Stimulated activated CD4-positive, alpha-beta T cell treated with anti-CD3 and anti-CD28 coated beads, Interleukin-1b, Interleukin-23, amount 100 ng/mL, for 48 hours (primary cell): ENCODE measurements around the gene SELENOO.

Experiments used
- DNase-seq: peaks from one replicate; pipeline ENCODE4 v3.0.0-alpha.2; 2020

Gene SELENOO

DNA sequence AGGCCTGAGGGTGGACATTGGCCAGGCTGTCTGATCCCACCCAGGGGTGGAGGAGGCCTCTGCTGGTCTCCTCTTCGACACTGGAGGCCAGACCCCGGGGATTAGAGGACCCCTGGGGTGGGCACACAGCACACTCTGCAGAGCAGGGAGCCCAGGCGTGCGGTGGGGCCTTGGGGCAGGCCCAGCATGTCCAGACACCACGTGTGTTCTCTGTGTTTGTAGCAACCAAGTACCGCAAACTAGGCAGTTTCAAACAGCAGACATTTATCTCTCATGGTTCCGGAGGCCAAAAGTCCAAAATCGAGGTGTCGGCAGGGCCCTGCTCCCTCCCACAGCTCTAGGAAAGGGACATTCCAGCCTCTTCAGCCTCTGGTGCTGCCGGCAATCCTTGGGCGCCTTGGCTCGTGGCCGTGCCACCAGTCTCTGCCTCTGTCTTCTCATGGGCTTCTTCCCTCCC is 28.8 kb upstream of the SELENOO start:
- DNase-seq, result no peak

DNA sequence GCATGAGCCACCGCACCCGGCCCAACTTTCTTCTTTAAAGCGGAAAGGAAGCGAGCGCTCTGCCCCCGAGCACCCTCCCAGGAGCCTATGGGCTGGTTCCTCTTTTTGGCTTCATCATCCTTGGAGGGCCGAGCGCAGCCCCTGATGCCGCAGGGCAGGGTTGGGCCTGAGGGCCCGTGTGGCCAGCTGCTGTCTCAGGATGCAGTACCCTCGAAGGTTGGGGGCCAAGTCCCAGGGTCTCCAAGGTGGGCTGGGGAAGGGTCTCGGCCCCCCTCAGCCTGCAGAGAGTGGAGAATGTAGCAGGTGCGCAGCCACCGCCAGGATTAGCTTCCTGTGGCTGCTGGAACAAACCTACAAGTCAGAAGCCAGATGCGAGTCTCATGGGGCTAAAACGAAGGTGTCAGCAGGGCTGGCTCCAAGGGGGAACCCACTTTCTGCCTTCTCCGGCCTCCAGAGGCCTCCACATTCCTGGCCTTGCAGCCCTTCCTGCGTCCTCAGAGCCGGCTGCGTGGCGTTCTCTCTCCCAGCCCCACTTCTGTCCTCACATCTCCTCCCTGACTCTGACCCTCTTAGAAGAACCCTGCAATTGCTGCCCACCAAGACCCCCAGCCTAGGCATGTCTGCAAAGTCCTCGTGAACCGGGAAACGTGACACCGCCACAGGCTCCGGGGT is 27.4 kb upstream of the SELENOO start:
- no peak for DNase-seq

DNA sequence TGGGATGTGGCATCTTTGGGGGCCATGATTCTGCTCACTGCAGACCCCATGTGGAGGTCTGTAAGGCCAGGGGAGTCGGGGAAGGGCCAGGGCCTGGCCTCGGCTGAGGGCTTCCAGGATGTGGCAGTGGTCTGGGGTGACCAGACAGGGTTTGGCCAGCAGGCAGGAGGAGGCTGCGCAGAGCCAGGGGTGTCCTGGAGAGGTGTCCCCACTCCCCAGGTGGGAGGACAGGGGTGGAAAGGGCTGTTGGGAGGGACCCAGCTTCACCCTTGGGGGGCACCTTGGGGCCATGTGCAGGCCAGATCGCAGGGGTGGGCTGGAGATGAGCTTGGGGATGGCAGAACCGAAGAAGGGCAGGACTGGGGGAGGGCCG is 26.8 kb upstream of the SELENOO start:
- DNase-seq, result no peak

DNA sequence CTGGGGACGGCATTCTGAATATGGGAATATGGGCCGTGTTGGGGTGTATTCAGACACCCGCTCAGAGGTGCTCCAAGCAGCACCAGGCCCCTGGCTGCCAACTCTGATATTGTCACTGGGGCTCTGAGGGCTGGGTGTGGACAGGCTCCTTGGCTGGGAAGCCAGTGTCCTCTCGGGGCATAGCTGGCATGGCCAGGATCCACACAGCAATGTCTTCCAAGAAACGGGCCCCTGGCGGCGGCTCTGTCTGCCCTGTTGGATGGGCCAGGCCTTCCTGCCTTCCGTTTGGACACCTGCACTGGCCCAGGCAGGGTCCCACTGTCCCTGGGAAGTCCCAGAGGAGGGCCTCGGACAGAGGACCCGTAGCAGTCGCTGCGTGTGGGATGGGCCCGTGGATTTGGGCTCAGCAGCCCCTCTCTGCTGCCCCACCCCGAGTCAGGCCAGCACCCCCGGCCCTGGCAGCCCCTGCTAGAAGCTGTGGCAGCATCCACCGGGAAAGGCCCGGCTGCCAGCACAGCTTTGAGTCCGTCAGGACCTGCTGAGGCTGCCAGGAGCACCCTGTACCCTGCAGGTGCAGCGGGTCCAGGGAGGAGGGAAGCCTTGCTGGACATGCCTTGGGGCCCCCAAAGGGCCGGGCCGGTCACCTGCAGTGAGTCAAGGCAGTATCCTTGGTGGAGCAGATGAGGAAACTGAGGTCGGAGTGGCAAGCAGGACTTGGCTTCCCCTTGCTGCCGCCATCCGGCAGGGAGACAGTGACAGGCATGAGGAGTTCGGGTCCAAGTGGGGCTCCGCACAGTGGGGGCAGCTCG is 26.2 kb upstream of the SELENOO start:
- DNase-seq, result no peak

DNA sequence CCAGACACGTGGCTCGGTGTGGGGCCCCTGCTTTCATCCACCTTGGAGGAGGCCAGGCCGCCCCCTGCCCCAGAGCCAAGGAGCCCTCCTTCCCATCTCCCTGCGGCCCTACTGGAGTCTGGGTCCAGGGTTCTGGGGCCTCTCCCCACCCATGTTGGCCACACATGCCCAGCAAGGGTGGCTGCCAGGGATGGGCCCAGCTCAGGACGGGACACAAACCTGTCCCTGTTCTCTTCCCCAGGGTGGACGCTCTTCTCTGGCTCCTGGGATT is 25.7 kb upstream of the SELENOO start:
- no peak for DNase-seq

DNA sequence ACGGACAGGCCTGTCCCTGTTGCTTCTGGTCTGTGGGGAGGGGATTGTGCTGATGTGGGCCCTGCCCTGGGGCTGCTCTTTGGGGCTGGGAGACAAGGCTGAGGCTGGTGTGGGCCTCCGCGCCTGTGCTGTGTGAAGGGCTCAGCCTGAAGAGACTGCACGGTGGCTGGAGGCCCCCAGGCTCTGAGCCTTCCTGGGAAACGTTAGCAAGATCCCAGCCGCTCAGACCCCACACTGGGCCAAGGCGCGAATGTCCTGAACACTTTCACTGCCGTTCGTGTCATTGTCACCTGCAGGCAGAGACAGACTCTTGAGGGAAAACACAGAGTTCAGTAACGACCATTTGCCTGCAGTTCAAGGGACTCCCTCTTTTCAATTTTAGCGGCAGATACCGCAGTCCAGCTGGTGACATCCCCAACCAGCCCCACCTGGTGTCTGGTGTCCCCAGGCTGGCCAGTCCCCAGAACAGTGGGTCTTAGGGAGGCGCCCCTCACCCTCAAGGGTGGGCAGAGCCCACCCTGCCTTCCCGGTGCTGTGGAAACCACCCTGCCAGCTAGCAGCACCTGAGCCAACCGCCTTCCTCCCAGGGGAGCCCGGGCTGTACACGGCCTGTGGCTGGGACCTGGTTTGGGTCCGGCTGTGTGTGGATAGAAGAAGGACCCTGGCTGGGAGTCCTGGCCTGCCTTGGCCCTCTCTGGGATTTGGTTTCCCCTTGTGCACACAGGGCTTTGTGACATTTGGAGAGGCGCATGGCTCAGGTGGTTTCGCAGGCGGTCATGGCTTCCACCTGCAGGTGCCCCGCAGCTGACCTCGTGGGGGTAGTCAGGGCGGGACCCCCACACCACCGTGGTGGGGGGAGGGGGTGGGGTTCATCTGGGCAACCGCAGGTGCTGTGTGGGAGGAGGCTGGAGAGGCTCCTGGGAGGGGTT is 24.6 kb upstream of the SELENOO start:
- no peak for DNase-seq

DNA sequence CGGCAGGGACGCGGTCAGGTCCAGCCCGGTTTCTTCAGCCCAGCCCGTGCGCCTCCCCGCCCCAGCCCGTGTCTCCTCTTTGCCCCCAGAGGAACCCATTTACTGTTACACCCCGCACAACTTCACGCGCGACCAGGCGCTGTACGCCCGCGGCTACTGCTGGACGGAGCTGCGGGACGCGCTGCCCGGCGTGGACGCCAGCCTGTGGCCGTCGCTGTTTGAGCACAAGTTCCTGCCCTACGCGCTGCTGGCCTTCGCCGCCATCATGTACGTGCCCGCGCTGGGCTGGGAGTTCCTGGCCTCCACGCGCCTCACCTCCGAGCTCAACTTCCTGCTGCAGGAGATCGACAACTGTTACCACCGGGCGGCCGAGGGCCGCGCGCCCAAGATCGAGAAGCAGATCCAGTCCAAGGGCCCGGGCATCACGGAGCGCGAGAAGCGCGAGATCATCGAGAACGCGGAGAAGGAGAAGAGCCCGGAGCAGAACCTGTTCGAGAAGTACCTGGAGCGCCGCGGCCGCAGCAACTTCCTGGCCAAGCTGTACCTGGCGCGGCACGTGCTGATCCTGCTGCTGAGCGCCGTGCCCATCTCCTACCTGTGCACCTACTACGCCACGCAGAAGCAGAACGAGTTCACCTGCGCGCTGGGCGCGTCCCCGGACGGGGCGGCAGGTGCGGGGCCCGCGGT is 23.8 kb upstream of the SELENOO start:
- no peak for DNase-seq

DNA sequence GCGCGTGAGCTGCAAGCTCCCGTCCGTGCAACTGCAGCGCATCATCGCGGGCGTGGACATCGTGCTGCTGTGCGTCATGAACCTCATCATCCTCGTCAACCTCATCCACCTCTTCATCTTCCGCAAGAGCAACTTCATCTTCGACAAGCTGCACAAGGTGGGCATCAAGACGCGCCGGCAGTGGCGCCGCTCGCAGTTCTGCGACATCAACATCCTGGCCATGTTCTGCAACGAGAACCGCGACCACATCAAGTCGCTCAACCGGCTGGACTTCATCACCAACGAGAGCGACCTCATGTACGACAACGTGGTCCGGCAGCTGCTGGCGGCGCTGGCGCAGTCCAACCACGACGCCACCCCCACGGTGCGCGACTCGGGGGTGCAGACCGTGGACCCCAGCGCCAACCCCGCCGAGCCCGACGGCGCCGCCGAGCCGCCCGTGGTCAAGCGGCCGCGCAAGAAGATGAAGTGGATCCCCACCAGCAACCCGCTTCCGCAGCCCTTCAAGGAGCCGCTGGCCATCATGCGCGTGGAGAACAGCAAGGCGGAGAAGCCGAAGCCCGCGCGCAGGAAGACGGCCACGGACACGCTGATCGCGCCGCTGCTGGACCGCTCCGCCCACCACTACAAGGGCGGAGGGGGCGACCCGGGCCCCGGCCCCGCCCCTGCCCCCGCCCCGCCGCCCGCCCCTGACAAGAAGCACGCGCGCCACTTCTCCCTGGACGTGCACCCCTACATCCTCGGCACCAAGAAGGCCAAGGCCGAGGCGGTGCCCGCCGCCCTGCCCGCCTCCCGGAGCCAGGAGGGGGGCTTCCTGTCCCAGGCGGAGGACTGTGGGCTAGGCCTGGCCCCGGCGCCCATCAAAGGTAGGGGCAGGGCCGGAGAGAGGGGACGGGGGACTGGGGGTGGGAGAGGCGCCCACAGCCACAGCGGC is 23.0 kb upstream of the SELENOO start:
- no peak for DNase-seq

DNA sequence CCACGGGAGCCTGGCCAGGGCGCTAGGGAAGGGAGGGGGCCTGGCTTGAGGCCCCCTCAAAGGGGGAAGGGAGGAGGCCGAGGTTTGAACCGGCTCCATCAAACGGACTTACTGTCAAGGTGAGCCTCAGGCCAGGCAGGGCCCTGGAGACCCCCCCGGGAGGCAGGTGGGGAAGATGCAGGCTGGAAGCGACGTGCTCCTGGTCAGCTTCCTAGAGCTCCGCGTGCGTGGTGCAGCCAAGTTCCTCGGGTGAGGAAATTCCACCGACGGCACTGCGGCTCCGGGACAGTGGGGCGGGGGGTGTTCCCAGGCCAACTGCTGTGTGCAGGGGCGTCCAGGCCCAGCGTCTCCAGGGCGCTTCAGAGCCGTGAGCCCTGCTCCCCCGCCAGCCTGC is 22.3 kb upstream of the SELENOO start:
- DNase-seq, result no peak

DNA sequence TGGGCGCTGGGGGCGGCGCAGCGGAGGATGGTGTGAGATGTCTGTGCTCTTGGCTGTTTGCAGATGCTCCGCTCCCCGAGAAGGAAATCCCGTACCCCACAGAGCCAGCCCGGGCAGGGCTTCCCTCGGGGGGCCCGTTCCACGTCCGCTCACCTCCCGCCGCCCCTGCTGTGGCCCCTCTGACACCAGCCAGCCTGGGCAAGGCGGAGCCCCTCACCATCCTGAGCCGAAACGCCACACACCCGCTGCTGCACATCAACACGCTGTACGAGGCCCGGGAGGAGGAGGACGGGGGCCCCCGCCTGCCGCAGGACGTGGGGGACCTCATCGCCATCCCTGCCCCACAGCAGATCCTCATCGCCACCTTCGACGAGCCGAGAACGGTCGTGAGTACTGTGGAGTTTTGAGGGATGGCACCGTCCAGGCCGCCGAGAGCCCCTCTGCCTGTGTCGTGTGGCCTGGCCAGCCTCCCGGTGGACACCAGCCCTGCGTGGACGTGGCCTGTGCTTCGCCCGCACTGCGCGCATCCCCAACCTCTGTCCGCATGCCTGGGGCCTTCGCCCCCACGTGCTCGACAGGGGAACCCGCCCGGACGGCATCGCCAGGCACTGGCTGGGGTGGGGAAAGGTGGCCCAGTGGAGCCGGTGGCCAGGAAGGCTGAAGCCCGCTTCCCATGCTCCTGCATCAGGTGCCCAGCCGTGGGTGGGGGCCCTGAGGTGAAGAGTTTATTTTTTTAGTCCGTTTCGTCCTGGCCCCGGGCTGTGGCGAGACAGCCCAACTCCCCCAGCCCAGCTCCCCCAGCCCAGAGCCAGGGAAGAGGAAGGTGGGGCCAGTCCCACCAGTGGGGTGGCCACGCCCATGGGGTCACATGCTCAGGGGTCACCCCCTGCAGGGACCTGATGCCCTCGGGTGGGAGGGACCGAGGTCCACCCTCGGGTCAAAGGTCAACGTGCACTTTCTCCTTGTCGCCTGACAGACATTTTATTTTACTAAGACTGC is 21.6 kb upstream of the SELENOO start:
- DNase-seq, result no peak

DNA sequence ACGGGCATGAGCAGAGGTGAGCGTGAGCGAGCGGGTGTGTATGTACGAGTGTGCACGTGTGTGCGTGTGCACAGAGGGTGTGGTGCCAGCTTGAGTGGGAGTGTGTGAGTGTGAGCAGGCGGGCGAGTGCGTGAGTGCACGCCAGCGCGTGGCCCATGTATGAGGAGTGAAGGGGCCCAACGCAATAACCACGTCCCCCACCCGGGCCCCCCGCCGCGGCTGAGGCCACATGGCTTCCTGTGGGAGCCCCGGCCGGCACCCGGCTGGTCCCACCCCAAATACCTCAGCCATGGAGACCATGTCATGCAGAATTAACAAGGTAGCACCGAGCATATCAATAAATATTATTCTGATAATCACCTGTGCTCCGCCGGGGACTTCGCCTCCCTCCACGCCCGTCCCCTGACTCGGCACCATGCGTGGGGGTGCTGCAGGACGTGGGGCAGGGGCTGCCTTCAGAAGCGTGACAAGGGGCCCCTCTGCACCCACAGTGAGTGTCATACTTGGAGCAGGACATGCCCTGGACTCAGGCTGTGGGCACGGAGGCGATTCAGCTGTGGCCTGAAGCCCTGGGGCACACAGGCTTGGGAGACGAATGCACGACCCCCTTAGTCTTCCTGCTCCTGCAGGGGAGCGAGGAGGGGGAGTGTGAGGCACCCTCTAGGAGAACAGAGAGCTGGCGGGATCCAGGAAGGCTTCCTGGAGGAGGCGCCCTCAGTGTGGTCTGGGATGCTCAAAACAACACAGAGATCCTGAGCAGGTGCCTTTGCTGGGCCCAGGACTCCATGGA is 20.7 kb upstream of the SELENOO start:
- DNase-seq, result no peak

DNA sequence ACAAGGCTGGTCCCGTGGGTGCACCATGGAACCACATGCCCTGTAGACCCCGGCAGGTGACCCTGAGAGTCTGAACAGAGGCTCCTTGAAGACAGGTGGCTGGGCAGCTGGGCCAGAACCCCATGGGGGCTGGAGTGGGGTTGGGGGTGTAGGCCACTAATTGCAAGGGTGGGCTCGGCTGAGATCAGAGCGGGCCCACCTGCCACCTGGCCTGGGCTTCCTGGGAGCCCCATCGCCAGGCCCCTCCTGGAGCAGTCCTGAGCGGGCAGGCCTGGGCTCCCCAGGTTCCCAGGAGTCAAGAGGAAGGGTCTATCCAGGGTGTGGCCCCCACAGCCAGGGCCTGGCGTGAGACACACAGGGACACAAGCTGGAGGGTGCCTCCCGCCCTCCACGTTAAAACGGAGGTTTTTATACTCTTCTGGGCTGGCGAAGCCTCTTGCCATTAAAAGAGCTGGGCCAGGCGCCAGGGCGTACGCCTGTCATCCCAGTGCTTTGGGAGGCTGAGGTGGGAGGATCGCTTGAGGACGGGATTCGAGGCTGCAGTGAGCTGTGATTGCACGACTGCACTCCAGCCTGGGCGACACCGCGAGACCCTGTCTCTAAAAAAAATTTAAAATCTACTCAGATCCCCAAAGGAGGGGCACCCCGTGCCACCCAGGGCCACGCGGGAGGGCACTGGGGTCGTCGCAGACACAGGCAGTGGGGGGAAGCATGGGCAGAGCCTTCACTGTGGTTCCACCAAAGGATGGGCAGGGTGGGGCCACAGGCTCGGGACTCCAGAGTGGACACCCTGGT is 19.9 kb upstream of the SELENOO start:
- no peak for DNase-seq

DNA sequence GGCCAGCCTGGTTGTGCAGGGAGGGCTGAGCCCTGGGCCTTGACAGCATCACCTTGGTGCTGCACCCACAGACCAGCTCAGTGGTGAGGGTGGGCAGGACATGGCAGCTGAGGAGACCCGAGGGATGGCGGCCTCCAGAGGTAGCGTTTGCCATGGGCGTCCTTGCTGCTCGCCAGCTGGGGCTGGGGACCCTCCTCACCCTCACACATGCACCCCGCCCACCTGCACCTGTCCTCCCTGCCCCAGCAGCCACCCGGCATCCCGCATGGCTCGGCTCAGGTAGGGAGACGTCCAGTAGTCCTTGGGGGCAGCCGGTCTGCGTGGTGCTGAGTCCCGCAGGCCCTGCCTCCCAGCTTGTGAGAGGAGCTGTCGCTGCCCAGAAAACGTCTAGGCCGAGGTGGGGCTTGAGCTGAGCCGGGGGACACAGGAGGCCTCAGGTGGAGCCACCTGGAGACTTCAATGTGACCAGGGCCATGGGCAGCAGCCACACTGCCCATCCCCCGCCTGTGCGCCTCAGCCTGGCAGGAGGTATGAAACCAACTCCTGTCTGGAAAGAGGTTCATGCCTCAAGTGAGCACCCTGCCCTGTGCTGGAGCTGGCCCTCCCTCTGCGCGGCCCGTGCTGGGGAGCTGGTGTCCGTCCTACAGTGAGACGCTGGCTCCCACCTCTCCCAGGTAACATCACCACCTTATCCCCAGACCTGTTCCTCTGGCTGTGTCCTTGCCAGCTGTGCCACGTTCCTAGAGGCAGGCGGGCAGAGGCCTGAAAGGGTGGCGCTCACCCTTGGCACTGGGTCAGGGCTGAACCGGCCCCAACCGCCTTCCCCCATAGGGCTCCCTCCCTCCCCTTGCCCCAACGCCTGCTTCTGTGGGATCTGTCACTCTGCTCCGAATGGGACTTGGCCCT is 18.4 kb upstream of the SELENOO start:
- DNase-seq, result no peak

DNA sequence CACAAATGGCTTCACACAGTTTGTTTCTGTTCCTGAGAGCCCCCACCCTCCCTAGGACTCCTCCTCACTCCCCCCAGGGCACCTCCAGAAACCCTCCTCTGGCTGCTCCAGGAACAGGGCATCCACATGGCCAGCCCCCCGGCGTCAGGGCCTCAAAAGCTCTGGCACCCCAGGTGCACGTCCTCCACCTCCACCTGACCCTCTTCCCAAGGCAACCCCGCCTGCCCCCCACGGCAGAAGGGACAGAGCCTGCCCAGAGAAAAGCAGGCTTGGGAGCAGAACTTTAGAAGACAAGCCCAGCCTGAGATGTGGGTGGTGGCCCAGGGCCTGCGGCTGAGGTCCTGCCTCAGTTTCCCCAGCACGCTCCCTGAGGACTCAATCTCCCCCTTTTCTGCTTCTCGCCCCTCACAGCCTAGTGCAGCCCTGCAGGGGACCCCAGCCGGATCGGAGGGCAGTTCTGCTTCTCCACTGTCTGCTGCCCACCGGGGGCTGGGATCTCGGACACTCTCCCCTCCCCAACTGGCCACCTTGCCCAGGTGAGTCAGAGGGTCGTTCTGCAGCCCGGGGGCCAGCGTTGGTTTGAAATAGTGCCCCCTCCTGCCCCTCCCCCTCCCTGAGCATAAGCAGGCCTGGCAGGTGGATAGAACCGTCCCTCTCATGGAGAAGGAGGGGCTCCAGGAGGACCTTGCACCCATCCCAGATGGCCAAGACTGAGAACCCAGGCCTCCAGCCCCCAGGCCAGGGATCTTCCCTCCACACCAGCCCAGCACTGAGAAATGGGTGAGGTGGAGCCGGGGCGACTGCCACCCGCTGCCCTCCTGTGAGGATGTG is 17.5 kb upstream of the SELENOO start:
- no peak for DNase-seq

DNA sequence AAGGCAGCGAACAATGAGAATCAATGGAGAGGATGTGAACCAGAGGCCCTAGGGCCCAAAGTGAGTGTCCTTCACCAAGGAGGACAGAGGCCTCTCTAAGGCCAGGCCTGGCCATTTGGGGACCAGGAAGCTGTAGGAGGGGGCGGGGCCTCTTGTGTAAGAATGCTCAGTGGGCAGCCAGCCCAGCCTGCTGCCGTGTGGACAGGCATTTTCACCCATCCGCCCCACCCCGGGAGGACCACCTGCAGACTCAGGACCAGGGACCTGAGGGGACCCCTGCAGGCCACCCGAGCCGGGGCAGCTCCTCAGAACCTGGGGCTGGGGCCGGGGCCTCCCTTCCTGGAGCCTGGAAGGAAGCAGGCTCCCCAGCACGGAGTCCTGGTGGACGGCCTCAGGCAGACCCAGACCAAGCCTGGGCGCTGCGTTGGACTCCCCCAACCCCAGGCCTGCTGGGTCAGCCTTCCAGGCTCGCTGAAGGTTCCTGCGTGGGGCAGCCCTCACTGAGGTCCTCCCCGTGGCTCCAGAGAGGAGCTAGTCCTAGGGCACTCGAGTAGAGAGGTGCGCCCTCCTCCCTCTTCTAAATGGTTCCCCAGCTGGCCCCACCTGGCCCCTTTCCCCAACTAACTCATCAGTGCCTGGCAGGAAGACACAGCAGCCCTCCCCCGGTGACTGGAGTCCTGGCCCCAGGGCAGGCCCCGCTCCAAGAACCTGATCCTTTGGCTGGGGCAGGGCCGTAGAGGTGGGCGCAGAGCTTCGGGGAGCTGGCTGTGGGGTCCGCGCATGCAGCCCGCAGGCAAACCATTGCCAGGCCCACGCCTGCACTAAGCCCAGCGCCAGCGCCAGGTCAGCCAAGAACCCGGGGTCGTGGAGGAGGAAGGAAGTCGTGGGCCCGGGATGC is 16.6 kb upstream of the SELENOO start:
- no peak for DNase-seq

DNA sequence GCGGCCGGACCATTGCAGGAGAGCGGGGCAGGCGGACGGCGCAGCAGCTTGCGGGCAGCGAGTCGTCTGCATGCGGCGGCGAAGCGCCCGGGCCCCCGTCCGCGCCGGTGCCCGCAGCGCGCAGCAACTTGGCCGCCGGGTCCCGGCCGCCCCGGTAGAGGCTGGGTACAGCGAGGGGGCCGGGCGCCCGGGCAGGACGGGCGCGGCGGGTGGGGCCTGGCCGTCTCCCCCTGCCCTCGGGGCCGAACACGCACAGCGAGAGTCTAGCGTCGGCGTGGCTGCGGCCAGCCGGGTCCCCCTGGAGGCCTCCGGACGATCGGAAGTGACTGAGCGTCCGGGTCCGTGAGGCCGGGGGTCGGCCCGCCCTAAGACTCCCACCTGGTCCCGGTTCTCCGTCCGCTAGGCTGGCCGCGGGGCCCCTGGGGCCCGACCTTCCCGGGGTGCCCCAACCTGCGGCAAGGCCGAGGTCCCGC is 15.9 kb upstream of the SELENOO start:
- DNase-seq, result no peak
